MM.1S (cell line): ENCODE results near the gene FGFRL1.

Experiments used
- DNase-seq: peaks from one replicate; pipeline ENCODE4 v3.0.0-alpha.2; 2015
- H2AFZ ChIP-seq: fragments of 300-600 bp; sonication (generic); 2 replicates; pipeline ENCODE4 v1.6.0; 2016; ENCODE audit warnings: antibody characterized with exemption, low read length
- H3F3A ChIP-seq: fragments of 300-600 bp; sonication (generic); 2 replicates; pipeline ENCODE4 v1.6.1; 2016; ENCODE audit warnings: mild to moderate bottlenecking, antibody characterized with exemption, low read length, moderate library complexity, mixed read lengths; ENCODE audit not compliant: insufficient read depth
- H3K27ac ChIP-seq: fragments of 300-600 bp; sonication (generic); 2 replicates; pipeline ENCODE4 v1.5.1; 2016; ENCODE audit warnings: mild to moderate bottlenecking, low read length
- H3K27me3 ChIP-seq: fragments of 300-600 bp; sonication (generic); replicated peaks from 2 replicates; pipeline ENCODE4 v1.6.0; 2016; ENCODE audit warnings: low read length; ENCODE audit not compliant: insufficient read depth
- H3K36me3 ChIP-seq: fragments of 300-600 bp; sonication (generic); replicated peaks from 2 replicates; pipeline ENCODE4 v1.6.1; 2016; ENCODE audit warnings: mild to moderate bottlenecking, low read length, mixed read lengths; ENCODE audit not compliant: insufficient read depth
- H3K4me1 ChIP-seq: fragments of 300-600 bp; sonication (generic); 2 replicates; pipeline ENCODE4 v1.6.1; 2016; ENCODE audit warnings: low read length, mixed read lengths
- H3K4me2 ChIP-seq: fragments of 300-600 bp; sonication (generic); 2 replicates; pipeline ENCODE4 v1.6.0; 2016; ENCODE audit warnings: low read depth, low read length
- H3K4me3 ChIP-seq: fragments of 300-600 bp; sonication (generic); 2 replicates; pipeline ENCODE4 v1.5.1; 2016; ENCODE audit warnings: low read length, mixed read lengths
- H3K79me2 ChIP-seq: fragments of 300-600 bp; sonication (generic); 2 replicates; pipeline ENCODE4 v1.6.1; 2016; ENCODE audit warnings: mixed run types, low read length, mixed read lengths
- H3K9ac ChIP-seq: fragments of 300-600 bp; sonication (generic); 2 replicates; pipeline ENCODE4 v1.6.1; 2016; ENCODE audit warnings: low read length, mixed read lengths
- H3K9me2 ChIP-seq: fragments of 300-600 bp; sonication (generic); replicated peaks from 2 replicates; pipeline ENCODE4 v1.6.1; 2016; ENCODE audit warnings: mild to moderate bottlenecking, low read length, mixed read lengths; ENCODE audit not compliant: insufficient read depth
- H3K9me3 ChIP-seq: fragments of 300-600 bp; sonication (generic); replicated peaks from 2 replicates; pipeline ENCODE4 v1.6.1; 2016; ENCODE audit warnings: mild to moderate bottlenecking, low read length, mixed read lengths; ENCODE audit not compliant: insufficient read depth
- H4K20me1 ChIP-seq: fragments of 300-600 bp; sonication (generic); 2 replicates; pipeline ENCODE4 v1.6.1; 2016; ENCODE audit warnings: mild to moderate bottlenecking, low read length, moderate library complexity, mixed read lengths; ENCODE audit not compliant: insufficient read depth
- CTCF ChIP-seq: fragments of 300-600 bp; sonication (generic); IDR thresholded peaks from 2 replicates; pipeline ENCODE4 v1.5.1; 2016; ENCODE audit warnings: antibody characterized with exemption, low read length, mixed read lengths
- EZH2 ChIP-seq: fragments of 300-600 bp; sonication (generic); optimal IDR thresholded peaks from 2 replicates; pipeline ENCODE3; 2017; ENCODE audit warnings: low read depth, mild to moderate bottlenecking, antibody characterized with exemption, low read length, mixed read lengths
- EZH2phosphoT487 ChIP-seq: fragments of 300-600 bp; sonication (generic); IDR thresholded peaks from 2 replicates; pipeline ENCODE4 v1.6.1; 2018; ENCODE audit warnings: antibody characterized with exemption, low read length

Gene FGFRL1

GRCh38 chr4:982814-983213, 28.6 kb upstream of the FGFRL1 start:
- no peaks in the 10 kb centered on the region for H3K4me1 ChIP-seq
- no peak for DNase-seq
- no peaks in the 10 kb centered on the region for H3K36me3 ChIP-seq
- H4K20me1 ChIP-seq = no peaks in the 10 kb centered on the region
- no peak overlapping the region for H3K27ac ChIP-seq
- H3F3A ChIP-seq = no peaks in the 10 kb centered on the region
- no peaks in the 10 kb centered on the region for H3K79me2 ChIP-seq
- no peak overlapping the region for H3K4me2 ChIP-seq
- no peaks in the 10 kb centered on the region for H3K27me3 ChIP-seq
- H3K4me3 ChIP-seq = no peak overlapping the region
- no peak overlapping the region for H2AFZ ChIP-seq
- H3K9ac ChIP-seq = no peak overlapping the region
- no peak for TF ChIP-seq EZH2phosphoT487
- TF ChIP-seq CTCF = no peak
- no peak for TF ChIP-seq EZH2
- H3K9me2 ChIP-seq = no peaks in the 10 kb centered on the region
- H3K9me3 ChIP-seq = no peaks in the 10 kb centered on the region

- no peaks in the 10 kb centered on the region for H3K79me2 ChIP-seq
- H3K9me3 ChIP-seq = no peaks in the 10 kb centered on the region
- no peak overlapping the region for H3K4me3 ChIP-seq
- H3K9ac ChIP-seq = no peak overlapping the region
- H3F3A ChIP-seq = no peaks in the 10 kb centered on the region
- no peaks in the 10 kb centered on the region for H3K9me2 ChIP-seq
- no peaks in the 10 kb centered on the region for H4K20me1 ChIP-seq
- DNase-seq = no peak
- no peak overlapping the region for H3K27ac ChIP-seq
- no peak overlapping the region for H3K4me2 ChIP-seq
- no peak overlapping the region for H2AFZ ChIP-seq
- no peaks in the 10 kb centered on the region for H3K27me3 ChIP-seq
- no peaks in the 10 kb centered on the region for H3K36me3 ChIP-seq
- no peak for TF ChIP-seq CTCF
- TF ChIP-seq EZH2 = no peak
- TF ChIP-seq EZH2phosphoT487 = no peak
- H3K4me1 ChIP-seq = no peaks in the 10 kb centered on the region
These were observed 26.9 kb upstream of the FGFRL1 start for GRCh38 chr4:984336-985054.

- no peak overlapping the region for H3K4me2 ChIP-seq
- H3K9ac ChIP-seq = no peak overlapping the region
- no peak overlapping the region for H3K4me3 ChIP-seq
- H2AFZ ChIP-seq = no peak overlapping the region
- no peaks in the 10 kb centered on the region for H3K9me3 ChIP-seq
- no peaks in the 10 kb centered on the region for H3K27me3 ChIP-seq
- no peaks in the 10 kb centered on the region for H3K79me2 ChIP-seq
- TF ChIP-seq CTCF (no peak), EZH2 (no peak), EZH2phosphoT487 (no peak)
- H3K36me3 ChIP-seq = no peaks in the 10 kb centered on the region
- no peaks in the 10 kb centered on the region for H3F3A ChIP-seq
- no peak for DNase-seq
- H3K9me2 ChIP-seq = no peaks in the 10 kb centered on the region
- H3K27ac ChIP-seq = no peak overlapping the region
- H3K4me1 ChIP-seq = no peaks in the 10 kb centered on the region
- no peaks in the 10 kb centered on the region for H4K20me1 ChIP-seq
These were observed 26.1 kb upstream of the FGFRL1 start for GRCh38 chr4:985123-985830.
